Measurements from ENCODE around the gene KLHDC7B. TPM values are rescaled to one million over a fixed set of nuclear protein-coding genes. Genes with fewer than 3 reads are reported as not detected.

Gene KLHDC7B
- total RNA-seq, 1 experiment from 2014 or later = 1.6 TPM

- intact Hi-C loops (cut with micrococcal nuclease; ENCODE audit: unreplicated experiment) = no loop called here
- Mint-ChIP-seq H3K27ac (ENCODE audit: unreplicated experiment) (no peak overlapping the region), H3K4me3 (ENCODE audit: low read depth, unreplicated experiment) (no peak overlapping the region), H3K9me3 (ENCODE audit: low read depth, unreplicated experiment) (no peaks in the 10 kb centered on the region), H3K27me3 (ENCODE audit: unreplicated experiment) (no peaks in the 10 kb centered on the region), H3K36me3 (ENCODE audit: insufficient read depth, unreplicated experiment) (peaks cover 73% of the 10 kb centered on the region), H3K4me1 (ENCODE audit: low read depth, unreplicated experiment) (peaks cover 20% of the 10 kb centered on the region)
- no peak for TF ChIP-seq CTCF (IDR thresholded peaks at IDR 0.05; ENCODE audit: unreplicated experiment)
- no peak for DNase-seq
- CTCF ChIA-PET = no interaction called here
- no TSS peak for BruUV-seq (replicated peaks)
These were observed 22.3 kb upstream of the KLHDC7B start for GRCh38 chr22:50523458-50523805.

- Mint-ChIP-seq H3K4me3 (ENCODE audit: low read depth, unreplicated experiment) (peak overlapping the region; percentile 85), H3K9me3 (ENCODE audit: low read depth, unreplicated experiment) (no peaks in the 10 kb centered on the region), H3K36me3 (ENCODE audit: insufficient read depth, unreplicated experiment) (peaks cover 79% of the 10 kb centered on the region), H3K27me3 (ENCODE audit: unreplicated experiment) (no peaks in the 10 kb centered on the region), H3K4me1 (ENCODE audit: low read depth, unreplicated experiment) (peaks cover 20% of the 10 kb centered on the region), H3K27ac (ENCODE audit: unreplicated experiment) (peak overlapping the region; percentile 62)
- no peak for TF ChIP-seq CTCF (IDR thresholded peaks at IDR 0.05; ENCODE audit: unreplicated experiment)
- CTCF ChIA-PET = interaction anchor here (2.0 to 2.3 kb wide), 3 partner anchors 16 to 97 kb away, joined by 13 to 30 read pairs (median 19); partner anchors contain the start of genes LMF2, NCAPH2 and SYCE3
- no TSS peak for BruUV-seq (replicated peaks)
- intact Hi-C loops (cut with micrococcal nuclease; ENCODE audit: unreplicated experiment) = no loop called here
- no peak for DNase-seq
These were observed 21.7 kb upstream of the KLHDC7B start for GRCh38 chr22:50523806-50524675.

GRCh38 chr22:50524676-50525103 is 21.0 kb upstream of the KLHDC7B start:
- DNase-seq = no peak
- intact Hi-C loops (cut with micrococcal nuclease; ENCODE audit: unreplicated experiment) = no loop called here
- no TSS peak for BruUV-seq (replicated peaks)

More at GRCh38 chr22:50524676-50525103, 21.0 kb upstream of the KLHDC7B start:
- Mint-ChIP-seq H3K27me3 (ENCODE audit: unreplicated experiment) (no peaks in the 10 kb centered on the region), H3K4me3 (ENCODE audit: low read depth, unreplicated experiment) (peak overlapping the region; percentile 85), H3K36me3 (ENCODE audit: insufficient read depth, unreplicated experiment) (peaks cover 86% of the 10 kb centered on the region), H3K9me3 (ENCODE audit: low read depth, unreplicated experiment) (no peaks in the 10 kb centered on the region), H3K4me1 (ENCODE audit: low read depth, unreplicated experiment) (peaks cover 20% of the 10 kb centered on the region), H3K27ac (ENCODE audit: unreplicated experiment) (peak overlapping the region; percentile 62)
- TF ChIP-seq CTCF (IDR thresholded peaks at IDR 0.05; ENCODE audit: unreplicated experiment) = no peak
- CTCF ChIA-PET = interaction anchor here (0.5 to 2.3 kb wide), 6 partner anchors 16 to 96 kb away, joined by 4 to 30 read pairs (median 8); partner anchors contain the start of genes LMF2, NCAPH2 and SYCE3
